ENCODE data around the gene TAC3.
"Not testable (repeated sequence)": the region's sequence is repeated elsewhere in the genome, so short reads cannot be mapped to it uniquely, and the experiment has no call there.

The TAC3 gene

GRCh38 chr12:57031789-57032188 lies 15.5 kb upstream of the TAC3 start:
- DNase-seq, result no peak

- no peak for DNase-seq
These were observed 14.9 kb upstream of the TAC3 start for GRCh38 chr12:57031138-57031725.

- no peak for DNase-seq
These were observed 13.1 kb upstream of the TAC3 start for GRCh38 chr12:57029457-57029856.

GRCh38 chr12:57027805-57028153 lies 11.4 kb upstream of the TAC3 start:
- DNase-seq, result no peak

- no peak for DNase-seq
These were observed 10.9 kb upstream of the TAC3 start for GRCh38 chr12:57027011-57027804.

GRCh38 chr12:57025196-57025595 lies 8.9 kb upstream of the TAC3 start:
- no peak for DNase-seq

- DNase-seq, result not testable (repeated sequence)
These were observed 6.0 kb upstream of the TAC3 start for GRCh38 chr12:57022324-57022723.

- DNase-seq, result no peak
These were observed 3.8 kb upstream of the TAC3 start for GRCh38 chr12:57019983-57020719.

GRCh38 chr12:57018906-57019305 lies 2.6 kb upstream of the TAC3 start:
- no peak for DNase-seq

- not testable (repeated sequence) for DNase-seq
These were observed 2.0 kb upstream of the TAC3 start for GRCh38 chr12:57018353-57018752.

- DNase-seq, result no peak
These were observed 3.5 kb downstream of the TAC3 start for GRCh38 chr12:57012600-57013465.

- no peak for DNase-seq
These were observed 4.6 kb downstream of the TAC3 start for GRCh38 chr12:57011438-57012424.

GRCh38 chr12:57010627-57011247 lies 5.6 kb downstream of the TAC3 start:
- DNase-seq, result no peak

- DNase-seq, result no peak
These were observed 6.2 kb downstream of the TAC3 start for GRCh38 chr12:57009949-57010626.

GRCh38 chr12:57008178-57008577 lies 8.2 kb downstream of the TAC3 start:
- no peak for DNase-seq

GRCh38 chr12:57006809-57007475 lies 9.4 kb downstream of the TAC3 start:
- no peak for DNase-seq

- DNase-seq, result no peak
These were observed 10.1 kb downstream of the TAC3 start, which contains the start of gene ZBTB39 for GRCh38 chr12:57005980-57006808. ZBTB39 (minus strand) TSS chr12:57006546; CDS start chr12:57004917, 1,629 bp downstream.

- DNase-seq, result no peak
These were observed 11.7 kb downstream of the TAC3 start for GRCh38 chr12:57004651-57005050.

GRCh38 chr12:57003395-57003794 lies 12.9 kb downstream of the TAC3 start:
- no peak for DNase-seq

Data from GOT3 (cell line).